Upper lobe of left lung (tissue), 6 donors: ENCODE data around the gene CLDN6. TPM values are rescaled to one million over a fixed set of nuclear protein-coding genes. Genes with fewer than 3 reads are reported as not detected.

Experiments used
- ATAC-seq, 2 donors: fragments of 200-7000 bp; cut with Tn5 transposase; one replicate each; pipeline ENCODE4 v1.9.1; 2022; ENCODE audit warnings: mild to moderate bottlenecking in 2 of 2, moderate library complexity in 2 of 2; ENCODE audit not compliant: low FRiP score in 2 of 2
- DNase-seq, 2 donors: peaks; one replicate each; pipeline ENCODE4 v3.0.0-alpha.2; 2019 to 2020
- H3K27ac ChIP-seq, 4 donors: fragments of 200-600 bp; sonication (generic); one replicate each; pipeline ENCODE4 v1.5.1; 2016 to 2019
- H3K27me3 ChIP-seq, 4 donors: fragments of 200-600 bp; sonication (generic); one replicate each; pipeline ENCODE4 v1.5.1; 2017 to 2019
- H3K36me3 ChIP-seq, 4 donors: fragments of 200-600 bp; sonication (generic); one replicate each; pipeline ENCODE4 v1.5.1; 2016 to 2019
- H3K4me1 ChIP-seq, 4 donors: fragments of 200-600 bp; sonication (generic); one replicate each; pipeline ENCODE4 v1.5.1; 2018 to 2019
- H3K4me3 ChIP-seq, 4 donors: fragments of 200-600 bp; sonication (generic); one replicate each; pipeline ENCODE4 v1.5.1; 2017 to 2019; ENCODE audit warnings: mild to moderate bottlenecking in 2 of 4, moderate library complexity in 1 of 4
- H3K9me3 ChIP-seq, 4 donors: fragments of 200-600 bp; sonication (generic); one replicate each; pipeline ENCODE4 v1.5.1; 2018 to 2019
- CTCF ChIP-seq, 6 experiments: fragments of 450-650 bp in 4 of 6; fragments of 200-600 bp in 2 of 6; sonication (generic) in 2 of 6; IDR thresholded peaks; one replicate each; pipeline ENCODE4 v1.5.1; 2016 to 2019; ENCODE audit warnings: antibody characterized with exemption in 6 of 6
- EP300 ChIP-seq, 4 donors: sonication (generic); formaldehyde crosslinking; IDR thresholded peaks; one replicate each; pipeline ENCODE4 v1.5.1; 2017; ENCODE audit warnings: antibody characterized with exemption in 4 of 4, control low read depth in 2 of 4
- POLR2A ChIP-seq, 4 donors: fragments of 450-650 bp; IDR thresholded peaks; one replicate each; pipeline ENCODE4 v1.5.1; 2016 to 2017; ENCODE audit warnings: antibody characterized with exemption in 4 of 4, mild to moderate bottlenecking in 2 of 4
- POLR2AphosphoS5 ChIP-seq, 2 donors: sonication (generic); formaldehyde crosslinking; IDR thresholded peaks; one replicate each; pipeline ENCODE4 v1.5.1; 2017; ENCODE audit warnings: antibody characterized with exemption in 2 of 2
- WGBS, 2 donors: methylation state at CpG; one replicate each; pipeline ENCODE4 v1.1.5; 2017 to 2018; 5-methylcytosine and 5-hydroxymethylcytosine counted together
- total RNA-seq, 6 donors: library from RNA; depleted of rRNA in 4 of 6; stranded (reverse); fragments of >200 nt in 4 of 6; gene quantifications; one replicate each; pipeline versions ENCODE4 v1.1.0 to v1.2.1, GENCODE V29; 2016 to 2021
- donor health status: DM: no; HTN: no; CAD: no; lungs with moderate emphysema.
- donor health status: DM: no; HTN: yes; CAD: no; lungs with severe emphysema.

The CLDN6 gene
- total RNA-seq, 6 donors from 2014 or later, result 0.30 to 1.9 (median 0.72) TPM; not detected in 3

GRCh38 chr16:3008690-3009037 lies 9.3 kb downstream of the CLDN6 start:
- no peaks in the 10 kb centered on the region for H3K36me3 ChIP-seq
- H3K27me3 ChIP-seq, result no peaks in the 10 kb centered on the region
- H3K9me3 ChIP-seq, result no peaks in the 10 kb centered on the region
- TF ChIP-seq CTCF (IDR thresholded peaks at IDR 0.05) (no peak), EP300 (IDR thresholded peaks at IDR 0.05) (no peak), POLR2A (IDR thresholded peaks at IDR 0.05) (no peak), POLR2AphosphoS5 (IDR thresholded peaks at IDR 0.05) (no peak)
- peak overlapping the region; percentile 58 to 78 (median 74) for H3K27ac ChIP-seq
- ATAC-seq (no peak), DNase-seq (no peak)
- no peak overlapping the region for H3K4me3 ChIP-seq
- peaks cover 22 to 58% (median 38%) of the 10 kb centered on the region in 4 donors for H3K4me1 ChIP-seq
- WGBS, 2 donors, result 40 to 64% methylated on average over 1 to 4 of the region's 4 CpGs

DNA sequence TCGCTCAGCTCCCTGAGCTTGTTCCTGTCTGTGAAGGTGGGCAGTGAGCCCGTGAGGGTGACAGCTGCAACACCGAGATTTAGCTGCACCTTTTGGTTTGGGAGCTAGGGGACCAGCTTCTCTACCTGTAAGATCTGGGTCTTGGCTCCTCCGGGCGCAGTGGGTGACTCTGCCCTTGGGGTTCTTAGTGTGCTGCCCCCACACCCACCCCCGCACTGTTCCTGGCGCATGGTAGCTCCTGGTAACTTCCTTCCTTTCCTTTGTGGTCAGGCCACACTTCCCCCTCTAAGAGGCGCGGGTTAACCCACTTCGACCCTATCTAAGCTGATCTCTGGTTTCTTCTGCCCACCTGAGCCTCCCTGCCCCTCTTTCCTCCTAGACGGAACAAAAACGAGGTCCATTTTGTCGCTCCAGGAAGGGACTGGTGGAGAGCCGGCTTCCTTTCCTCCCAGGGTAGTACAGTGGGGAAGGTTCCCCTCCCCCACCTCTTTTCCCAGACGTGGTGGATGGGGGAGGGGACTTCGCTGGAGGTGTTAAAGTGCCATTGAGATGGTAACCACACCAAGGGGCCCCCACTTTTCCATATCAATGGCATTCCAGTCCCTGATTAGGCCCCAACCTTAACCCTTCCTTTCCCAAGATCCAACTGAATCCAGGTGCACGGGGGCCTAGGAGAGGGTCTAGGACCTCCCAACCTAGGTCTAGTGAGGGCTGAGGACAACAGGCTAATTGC lies 9.9 kb downstream of the CLDN6 start:
- Histone ChIP-seq H3K9me3 (no peaks in the 10 kb centered on the region), H3K4me3 (peak overlapping the region in 1 of 4 donors; percentile 26), H3K27me3 (no peaks in the 10 kb centered on the region), H3K4me1 (peaks cover 25 to 62% (median 38%) of the 10 kb centered on the region in 4 donors), H3K36me3 (no peaks in the 10 kb centered on the region), H3K27ac (peak overlapping the region; percentile 36 to 78 (median 74))
- DNase-seq (peak in 1 of 2 donors; percentile 74), ATAC-seq (no peak)
- WGBS, 2 donors, result 11 to 13% methylated on average over 16 to 17 of the region's 17 CpGs
- TF ChIP-seq CTCF (IDR thresholded peaks at IDR 0.05) (no peak), EP300 (IDR thresholded peaks at IDR 0.05) (no peak), POLR2AphosphoS5 (IDR thresholded peaks at IDR 0.05) (peak in 1 of 2 donors; percentile 17)

DNA sequence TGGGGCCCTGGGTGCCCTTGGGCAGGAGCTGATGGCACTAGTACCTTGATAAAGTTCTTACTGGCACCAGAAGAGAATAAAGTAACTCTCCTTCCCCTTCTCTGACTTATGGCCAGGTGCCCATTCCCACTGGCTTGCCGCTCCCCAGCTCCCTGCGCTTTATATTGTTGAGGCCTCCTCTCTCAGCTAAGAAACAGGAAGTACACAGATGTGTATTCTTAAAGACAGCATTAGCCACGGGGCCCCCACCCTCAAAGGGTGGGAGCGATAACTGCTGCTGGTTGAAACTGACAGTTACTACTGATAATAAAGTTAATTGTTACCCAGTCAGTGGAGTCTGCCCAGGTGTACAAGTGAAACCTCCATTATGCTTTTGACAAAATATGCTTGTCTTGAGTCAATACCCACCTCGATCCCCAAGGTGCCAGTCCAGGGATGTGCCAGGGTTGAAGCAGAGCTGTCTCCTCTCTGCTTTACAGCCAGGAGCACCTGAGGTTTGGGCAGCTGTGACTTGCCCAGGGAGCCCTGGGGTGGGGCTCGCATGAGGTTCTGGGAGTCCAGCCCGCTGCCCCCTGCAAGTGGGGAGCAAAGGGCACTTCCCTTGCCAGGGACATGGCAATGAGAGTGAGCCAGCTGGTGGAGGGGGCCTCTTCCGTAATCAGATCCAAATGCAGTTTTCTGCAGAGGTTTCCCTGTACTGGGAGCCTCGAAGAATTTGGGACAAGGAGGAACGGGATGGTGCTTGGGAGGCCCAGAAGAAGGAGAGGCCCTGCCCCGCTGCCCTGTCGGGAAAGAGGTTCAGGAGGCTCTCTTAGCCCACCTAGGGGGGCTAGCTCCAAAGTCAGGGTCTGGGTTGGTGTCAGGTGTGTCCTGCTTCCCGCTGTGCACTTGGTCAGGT lies 10.7 kb downstream of the CLDN6 start:
- Histone ChIP-seq H3K36me3 (no peaks in the 10 kb centered on the region), H3K27ac (peak overlapping the region; percentile 35 to 78 (median 74)), H3K9me3 (no peaks in the 10 kb centered on the region), H3K4me3 (peak overlapping the region in 1 of 4 donors; percentile 26), H3K27me3 (no peaks in the 10 kb centered on the region), H3K4me1 (peaks cover 23 to 62% (median 36%) of the 10 kb centered on the region in 4 donors)
- TF ChIP-seq POLR2AphosphoS5 (IDR thresholded peaks at IDR 0.05) (no peak), CTCF (IDR thresholded peaks at IDR 0.05) (no peak), EP300 (IDR thresholded peaks at IDR 0.05) (no peak), POLR2A (IDR thresholded peaks at IDR 0.05) (no peak)
- ATAC-seq (no peak), DNase-seq (no peak)
- WGBS, 2 donors, result 51 to 55% methylated on average over 11 to 13 of the region's 13 CpGs

DNA sequence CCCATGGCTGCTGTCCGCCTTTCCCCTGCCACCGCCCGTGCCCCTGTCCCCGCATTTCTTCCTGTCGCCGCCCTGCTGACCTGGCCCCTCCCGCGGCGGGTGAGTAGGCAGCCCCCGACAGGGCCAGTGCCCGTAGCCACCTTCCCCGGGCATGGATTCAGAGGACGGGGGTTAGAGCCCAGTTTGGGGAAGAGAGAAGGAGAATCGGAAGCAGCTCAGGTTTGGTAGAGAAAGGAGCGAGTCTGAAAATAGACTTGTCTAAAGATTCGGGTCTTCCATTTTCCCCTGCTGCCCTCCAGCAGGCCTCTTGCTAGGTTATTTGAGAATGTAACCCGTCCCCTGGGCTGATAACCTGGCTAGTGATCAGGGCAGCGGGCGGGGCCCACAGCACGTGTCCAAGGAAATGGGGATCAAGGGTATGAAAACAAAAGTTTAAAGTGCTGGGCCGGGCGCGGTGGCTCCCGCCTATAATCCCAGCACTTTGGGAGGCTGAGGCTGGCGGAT lies 13.2 kb downstream of the CLDN6 start:
- no peaks in the 10 kb centered on the region for H3K36me3 ChIP-seq
- peaks cover 20 to 46% (median 29%) of the 10 kb centered on the region in 4 donors for H3K4me1 ChIP-seq
- no peaks in the 10 kb centered on the region for H3K27me3 ChIP-seq
- no peaks in the 10 kb centered on the region for H3K9me3 ChIP-seq
- 8 to 15% methylated on average over 19 to 25 of the region's 25 CpGs for WGBS, 2 donors
- DNase-seq (peak in 1 of 2 donors; percentile 82), ATAC-seq (no peak)
- peak overlapping the region in 3 of 4 donors; percentile 46 to 51 (median 49) for H3K4me3 ChIP-seq
- peak overlapping the region; percentile 49 to 86 (median 74) for H3K27ac ChIP-seq
- TF ChIP-seq CTCF (IDR thresholded peaks at IDR 0.05) (no peak), POLR2AphosphoS5 (IDR thresholded peaks at IDR 0.05) (peak in 1 of 2 donors; percentile 48), POLR2A (IDR thresholded peaks at IDR 0.05) (peak in 1 of 4 donors; percentile 50)
